Measurements from ENCODE around the gene ZNF79.

ZNF79 gene

DNA sequence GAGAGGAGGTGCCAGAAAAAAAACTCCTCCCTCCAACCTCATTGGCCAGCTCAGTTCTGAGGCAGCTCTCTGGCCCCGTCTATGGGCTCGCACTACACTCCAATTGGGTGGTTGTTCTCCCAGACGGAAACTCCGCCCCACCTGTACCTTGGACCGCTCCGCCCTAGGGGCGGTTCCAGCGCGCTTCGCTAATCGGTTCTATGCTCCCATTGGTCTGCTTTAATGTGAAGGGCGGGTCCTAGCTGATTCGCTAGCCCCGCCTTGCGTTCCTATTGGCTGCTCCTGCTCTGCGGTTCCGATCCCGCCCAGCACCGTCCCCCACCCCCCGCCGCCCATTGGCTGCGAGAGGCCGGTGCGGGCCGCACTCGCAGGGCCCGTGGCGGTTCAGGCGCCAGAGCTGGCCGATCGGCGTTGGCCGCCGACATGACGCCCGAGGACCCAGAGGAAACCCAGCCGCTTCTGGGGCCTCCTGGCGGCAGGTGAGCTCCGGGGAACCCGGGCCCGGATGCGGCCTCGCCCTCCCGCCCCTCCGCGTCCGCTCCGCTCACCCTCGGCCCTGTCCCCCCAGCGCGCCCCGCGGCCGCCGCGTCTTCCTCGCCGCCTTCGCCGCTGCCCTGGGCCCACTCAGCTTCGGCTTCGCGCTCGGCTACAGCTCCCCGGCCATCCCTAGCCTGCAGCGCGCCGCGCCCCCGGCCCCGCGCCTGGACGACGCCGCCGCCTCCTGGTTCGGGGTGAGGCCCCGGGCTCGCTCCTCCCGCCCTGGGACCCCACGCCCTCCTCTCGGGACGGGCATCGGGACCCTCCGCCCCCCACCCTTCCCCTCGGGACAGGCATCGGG is 27.2 kb upstream of the ZNF79 start, which contains the start of gene SLC2A8:
TSS of gene SLC2A8 (plus strand) at position 362 of the 838 bp plus-strand sequence. CDS start at position 424, 62 bp downstream.
- Histone ChIP-seq H3K27me3 (ENCODE audit: insufficient read depth, poor library complexity, severe bottlenecking) (no peaks in the 10 kb centered on the region), H3K4me1 (ENCODE audit: insufficient read depth, poor library complexity, severe bottlenecking) (no peaks in the 10 kb centered on the region), H3K9me3 (ENCODE audit: severe bottlenecking) (no peaks in the 10 kb centered on the region), H3K36me3 (ENCODE audit: low read depth) (no peaks in the 10 kb centered on the region; the same call in 1 of the 2 replicates), H3K27ac (ENCODE audit: poor library complexity, severe bottlenecking) (peak within 1 kb of the TSS; percentile 56), H3K4me3 (ENCODE audit: severe bottlenecking) (peak within 1 kb of the TSS; percentile 70)
- no peak for TF ChIP-seq CTCF (IDR thresholded peaks at IDR 0.05; ENCODE audit: poor library complexity, severe bottlenecking)
- peak; percentile 99 for DNase-seq (ENCODE audit: low spot score)
- peak; percentile 93 for ATAC-seq (ENCODE audit: low read depth)

DNA sequence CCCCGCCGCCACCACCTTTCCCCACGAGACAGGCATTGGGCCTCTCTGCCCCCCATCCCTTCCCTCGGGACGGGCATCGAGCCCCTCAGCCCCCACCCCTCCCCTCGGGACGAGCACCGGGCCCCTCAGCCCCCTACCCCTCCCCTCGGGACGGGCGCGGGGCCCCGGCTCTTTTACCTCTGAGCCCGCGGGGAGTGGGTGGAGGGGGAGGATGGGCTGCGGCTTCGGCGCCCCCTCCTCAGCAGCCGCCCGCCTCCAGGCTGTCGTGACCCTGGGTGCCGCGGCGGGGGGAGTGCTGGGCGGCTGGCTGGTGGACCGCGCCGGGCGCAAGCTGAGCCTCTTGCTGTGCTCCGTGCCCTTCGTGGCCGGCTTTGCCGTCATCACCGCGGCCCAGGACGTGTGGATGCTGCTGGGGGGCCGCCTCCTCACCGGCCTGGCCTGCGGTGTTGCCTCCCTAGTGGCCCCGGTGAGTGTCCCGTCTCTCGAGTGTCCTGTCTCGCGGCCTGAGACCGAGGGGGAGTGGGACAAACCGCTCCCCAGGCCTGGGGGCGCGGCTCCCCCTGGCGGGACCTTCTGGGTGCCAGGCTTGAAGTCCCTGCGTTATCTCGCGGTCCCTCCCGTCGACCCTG is 26.4 kb upstream of the ZNF79 start:
- H3K9me3 ChIP-seq (ENCODE audit: severe bottlenecking): no peaks in the 10 kb centered on the region
- peak overlapping the region; percentile 56 for H3K27ac ChIP-seq (ENCODE audit: poor library complexity, severe bottlenecking)
- H3K4me3 ChIP-seq (ENCODE audit: severe bottlenecking): peak overlapping the region; percentile 70
- no peak for DNase-seq (ENCODE audit: low spot score)
- H3K4me1 ChIP-seq (ENCODE audit: insufficient read depth, poor library complexity, severe bottlenecking): no peaks in the 10 kb centered on the region
- TF ChIP-seq CTCF (IDR thresholded peaks at IDR 0.05; ENCODE audit: poor library complexity, severe bottlenecking): peak; percentile 83
- H3K36me3 ChIP-seq (ENCODE audit: low read depth): no peaks in the 10 kb centered on the region; the same call in 1 of the 2 replicates
- no peak for ATAC-seq (ENCODE audit: low read depth)
- no peaks in the 10 kb centered on the region for H3K27me3 ChIP-seq (ENCODE audit: insufficient read depth, poor library complexity, severe bottlenecking)

DNA sequence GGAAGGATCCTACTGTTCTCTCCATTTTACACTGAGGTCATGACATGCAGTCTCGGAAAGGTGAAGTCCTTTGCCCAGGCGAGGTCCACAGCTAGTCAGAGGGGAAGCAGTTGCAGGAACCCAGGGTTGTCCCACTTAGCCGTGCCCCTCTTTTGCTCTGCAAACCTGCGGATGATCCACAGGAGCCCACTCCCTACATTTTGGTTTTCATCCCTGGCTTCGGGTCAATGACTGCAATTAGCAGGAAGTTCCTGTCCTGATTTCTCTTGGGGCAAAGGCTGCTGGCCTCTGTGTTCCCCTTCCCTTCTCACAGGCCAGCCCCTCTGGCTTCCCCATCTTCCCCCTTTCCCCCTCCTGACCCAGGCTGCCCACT is 25.9 kb upstream of the ZNF79 start:
- no peak for DNase-seq (ENCODE audit: low spot score)
- TF ChIP-seq CTCF (IDR thresholded peaks at IDR 0.05; ENCODE audit: poor library complexity, severe bottlenecking): peak; percentile 50
- Histone ChIP-seq H3K4me1 (ENCODE audit: insufficient read depth, poor library complexity, severe bottlenecking) (no peaks in the 10 kb centered on the region), H3K36me3 (ENCODE audit: low read depth) (no peaks in the 10 kb centered on the region; the same call in 1 of the 2 replicates), H3K9me3 (ENCODE audit: severe bottlenecking) (no peaks in the 10 kb centered on the region), H3K27ac (ENCODE audit: poor library complexity, severe bottlenecking) (peak overlapping the region; percentile 56), H3K4me3 (ENCODE audit: severe bottlenecking) (peak overlapping the region; percentile 70), H3K27me3 (ENCODE audit: insufficient read depth, poor library complexity, severe bottlenecking) (no peaks in the 10 kb centered on the region)
- no peak for ATAC-seq (ENCODE audit: low read depth)

GRCh38 chr9:127398715-127399400 is 25.3 kb upstream of the ZNF79 start:
- no peak for TF ChIP-seq CTCF (IDR thresholded peaks at IDR 0.05; ENCODE audit: poor library complexity, severe bottlenecking)
- H3K36me3 ChIP-seq (ENCODE audit: low read depth): no peaks in the 10 kb centered on the region; the same call in 1 of the 2 replicates
- H3K27me3 ChIP-seq (ENCODE audit: insufficient read depth, poor library complexity, severe bottlenecking): no peaks in the 10 kb centered on the region
- H3K4me3 ChIP-seq (ENCODE audit: severe bottlenecking): no peak overlapping the region
- H3K9me3 ChIP-seq (ENCODE audit: severe bottlenecking): no peaks in the 10 kb centered on the region
- ATAC-seq (ENCODE audit: low read depth): no peak
- H3K27ac ChIP-seq (ENCODE audit: poor library complexity, severe bottlenecking): no peak overlapping the region
- DNase-seq (ENCODE audit: low spot score): no peak
- no peaks in the 10 kb centered on the region for H3K4me1 ChIP-seq (ENCODE audit: insufficient read depth, poor library complexity, severe bottlenecking)
